ENCODE measurements around the gene KCNH4. TPM values are rescaled to one million over a fixed set of nuclear protein-coding genes. Genes with fewer than 3 reads are reported as not detected.

KCNH4 gene
- total RNA-seq, 2 donors from 2014 or later = 0.23 to 0.33 TPM

DNA sequence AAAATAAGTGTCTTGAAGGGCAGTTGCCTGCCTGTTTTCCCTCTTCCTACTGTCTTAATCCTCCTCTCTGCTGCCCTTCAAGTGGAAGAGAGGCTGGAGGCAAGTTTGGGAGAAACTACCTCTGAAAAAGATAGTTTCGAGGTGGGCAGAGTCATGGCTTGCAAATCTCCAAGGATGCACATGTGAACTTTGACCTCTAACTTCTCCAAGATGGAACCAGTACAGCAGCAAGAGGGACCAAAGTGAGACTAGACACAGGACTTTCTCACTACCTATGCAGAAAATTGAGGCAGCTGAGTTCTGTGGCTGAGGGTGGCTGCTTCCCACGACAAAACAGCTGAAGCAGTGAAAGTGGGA, 887 bp upstream of the KCNH4 start:
- intact Hi-C loops (cut with DNase I) = no loop called here
- DNase-seq (ENCODE audit: low spot score) = no peak

DNA sequence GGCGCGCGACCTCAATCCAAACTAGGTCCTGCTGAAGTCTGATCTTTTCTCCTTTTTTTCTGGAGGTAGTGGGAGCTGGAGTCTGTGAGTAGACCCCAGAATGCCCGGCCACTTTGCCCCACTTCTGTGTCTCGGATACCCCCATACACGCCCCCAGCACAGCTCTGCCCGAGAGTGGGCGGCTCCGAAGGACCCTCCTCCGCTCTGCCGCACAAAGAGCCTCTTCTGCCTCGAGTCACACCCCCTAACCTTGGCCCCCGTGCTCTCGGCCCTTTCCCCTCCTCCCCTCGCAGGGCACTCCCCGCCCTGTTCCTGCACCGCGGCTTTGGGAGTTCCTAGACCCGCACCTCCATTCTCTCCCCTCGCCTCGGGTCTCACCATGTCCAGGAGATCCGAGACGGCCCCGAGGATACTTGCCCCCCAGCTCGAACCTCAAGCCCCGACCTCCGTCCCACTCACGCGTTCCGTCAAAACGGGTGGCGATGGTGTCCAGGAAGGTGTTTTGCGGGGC, 476 bp downstream of the KCNH4 start:
- peak; percentile 80 for DNase-seq (ENCODE audit: low spot score)
- intact Hi-C loops (cut with DNase I) = no loop called here

DNA sequence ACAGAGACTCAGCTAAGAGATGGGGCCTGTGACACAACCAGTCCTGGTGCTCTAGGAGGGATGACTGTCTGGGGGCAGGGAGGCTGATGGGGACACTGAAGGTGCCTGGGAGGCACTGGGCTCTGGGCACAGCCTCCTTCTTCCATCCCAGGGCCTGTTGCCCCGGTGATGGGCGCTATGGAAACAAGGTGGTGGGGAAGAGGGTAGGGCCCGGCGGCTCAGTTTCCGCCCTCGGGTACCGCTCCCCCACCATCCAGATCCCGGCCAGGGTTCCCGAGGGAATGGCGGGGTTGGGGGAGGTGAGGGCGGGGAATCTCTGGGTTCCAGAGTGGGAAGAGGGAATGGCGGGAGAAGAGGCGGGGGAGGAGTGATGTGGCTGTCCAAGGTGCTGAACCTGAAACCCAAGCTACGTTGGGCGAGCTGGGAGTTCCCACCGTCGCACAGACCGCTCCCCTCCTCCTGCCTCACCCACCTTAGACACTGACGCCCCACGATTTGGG, 981 bp downstream of the KCNH4 start:
- intact Hi-C loops (cut with DNase I) = no loop called here
- DNase-seq (ENCODE audit: low spot score) = peak; percentile 85

DNA sequence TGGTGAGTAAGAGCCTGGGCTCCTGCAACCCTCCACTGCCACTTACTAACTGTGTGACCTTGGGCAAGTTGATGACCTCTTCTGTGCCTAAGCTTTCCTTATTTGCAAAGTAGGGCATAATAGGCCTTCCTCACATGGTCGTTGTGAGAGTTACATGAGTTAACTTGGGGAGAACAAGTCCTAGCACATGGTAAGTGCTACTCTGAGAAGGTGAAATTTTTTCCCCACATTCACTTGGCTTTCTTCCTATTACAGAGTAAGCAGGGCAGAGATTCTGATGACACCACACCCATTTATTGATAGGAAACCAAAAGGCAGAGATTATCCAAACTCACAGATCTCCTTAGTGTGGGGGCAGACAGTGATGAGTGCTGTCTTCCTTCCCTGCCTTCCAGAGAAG, 1.6 kb downstream of the KCNH4 start:
- intact Hi-C loops (cut with DNase I) = no loop called here
- no peak for DNase-seq (ENCODE audit: low spot score)

DNA sequence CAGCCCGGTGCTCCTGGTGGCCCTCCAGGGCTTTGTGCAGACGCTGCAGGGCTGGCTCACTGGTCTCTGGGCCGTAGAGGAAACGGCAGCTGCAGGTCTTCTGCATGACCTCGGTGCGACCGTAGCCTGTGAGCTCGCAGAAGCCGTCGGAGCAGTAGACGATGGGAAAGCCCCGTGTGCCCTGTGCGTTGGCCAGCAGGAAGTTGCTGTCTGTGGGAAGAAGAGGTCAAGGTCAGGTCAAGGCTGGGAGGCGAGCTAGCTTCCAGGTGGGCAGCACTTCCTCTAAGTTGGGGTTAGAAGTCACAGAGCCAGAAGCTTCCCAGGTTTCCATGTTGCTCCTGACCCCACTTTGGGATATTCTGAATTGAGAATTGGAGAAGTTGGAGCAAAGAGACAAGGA, 2.1 kb downstream of the KCNH4 start:
- intact Hi-C loops (cut with DNase I) = no loop called here
- no peak for DNase-seq (ENCODE audit: low spot score)

DNA sequence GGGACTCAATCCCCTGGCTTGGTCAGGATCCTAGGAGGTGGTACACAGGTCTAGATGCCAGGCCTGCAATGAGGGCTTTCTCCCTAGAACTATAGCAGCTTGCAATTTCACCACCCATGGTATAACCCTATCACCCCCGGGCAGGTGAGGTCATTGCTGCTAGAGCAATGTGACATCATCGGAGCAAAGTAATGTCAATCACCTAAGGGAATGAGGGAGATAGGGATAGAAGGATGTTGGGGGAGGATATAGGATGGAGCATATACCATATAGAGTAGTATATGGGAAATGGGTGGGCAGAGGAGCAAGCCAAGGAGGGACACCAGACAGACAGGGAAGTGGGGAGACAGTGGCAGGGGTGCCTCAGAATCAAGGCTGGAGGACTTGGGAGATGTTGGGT, 3.3 kb downstream of the KCNH4 start:
- DNase-seq (ENCODE audit: low spot score) = no peak
- intact Hi-C loops (cut with DNase I) = no loop called here

DNA sequence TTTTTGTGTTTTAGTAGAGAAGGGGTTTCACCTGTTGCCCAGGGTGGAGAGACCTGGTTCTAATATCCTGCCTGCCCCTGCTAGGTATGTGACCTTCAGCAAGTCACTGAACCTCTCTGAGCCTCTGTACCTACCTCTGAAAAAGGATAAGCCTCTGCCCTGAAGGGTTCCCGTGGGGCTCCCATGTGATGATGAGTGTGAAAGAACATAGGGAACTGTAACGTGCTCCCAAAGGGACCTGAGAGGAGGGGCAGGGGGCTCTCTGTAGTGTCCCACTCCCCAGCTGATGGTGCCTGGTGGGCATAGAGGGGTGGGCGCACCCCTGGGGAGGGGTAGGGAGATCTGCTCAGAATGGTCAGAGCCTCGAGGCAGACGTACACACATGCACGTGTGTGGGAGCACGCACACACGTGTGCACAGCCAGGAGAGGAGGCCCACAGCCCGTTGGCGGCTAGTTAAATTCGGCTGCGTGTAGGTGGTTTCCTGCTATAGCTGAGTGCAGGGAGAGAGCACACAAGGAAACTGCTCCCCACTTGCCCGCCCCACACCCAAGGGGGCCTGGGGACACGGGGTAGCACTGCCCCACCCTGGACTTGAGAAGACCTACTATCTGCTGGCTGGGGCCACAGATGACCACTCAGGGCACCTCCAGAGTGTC, 6.7 kb downstream of the KCNH4 start:
- no peak for DNase-seq (ENCODE audit: low spot score)
- intact Hi-C loops (cut with DNase I) = no loop called here

DNA sequence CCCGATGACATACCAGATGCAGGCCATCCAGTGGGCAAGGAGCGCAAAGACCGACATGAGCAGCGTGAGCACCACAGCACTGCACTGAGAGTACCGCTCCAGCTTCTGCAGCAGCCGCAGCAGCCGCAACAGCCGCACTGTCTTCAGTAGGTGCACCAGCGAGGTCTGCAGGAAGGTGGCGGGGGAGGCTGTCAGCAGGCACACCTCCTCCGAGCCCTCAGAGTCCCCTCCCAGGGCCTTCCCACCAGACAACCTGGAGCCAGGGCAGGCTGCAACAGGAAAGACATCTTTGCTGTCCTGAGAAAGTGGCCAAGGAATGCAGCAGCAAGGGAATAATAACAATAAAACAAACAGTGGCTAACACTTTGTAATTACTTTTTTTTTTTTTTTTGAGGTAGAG, 9.1 kb downstream of the KCNH4 start:
- no peak for DNase-seq (ENCODE audit: low spot score)
- intact Hi-C loops (cut with DNase I) = no loop called here

DNA sequence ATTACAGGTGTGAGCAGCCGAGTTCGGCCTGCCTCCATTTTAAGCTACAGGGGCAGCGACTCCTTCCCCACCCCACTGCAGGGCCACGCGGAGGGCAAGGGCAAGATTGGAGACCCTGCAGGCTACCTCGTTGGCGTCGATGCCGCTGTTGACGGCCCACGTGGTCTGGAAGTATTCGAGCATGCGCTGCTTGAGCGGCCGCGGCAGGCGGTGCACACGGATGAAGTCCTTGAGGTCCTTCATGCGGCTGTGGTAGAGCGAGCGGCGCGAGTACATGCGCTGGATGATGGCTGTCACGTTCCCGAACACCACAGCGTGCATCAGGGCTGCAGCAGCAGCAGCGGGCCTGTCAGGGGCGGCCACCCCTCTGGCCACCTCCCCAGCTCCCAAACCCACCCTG, 11.6 kb downstream of the KCNH4 start:
- intact Hi-C loops (cut with DNase I) = no loop called here
- no peak for DNase-seq (ENCODE audit: low spot score)

DNA sequence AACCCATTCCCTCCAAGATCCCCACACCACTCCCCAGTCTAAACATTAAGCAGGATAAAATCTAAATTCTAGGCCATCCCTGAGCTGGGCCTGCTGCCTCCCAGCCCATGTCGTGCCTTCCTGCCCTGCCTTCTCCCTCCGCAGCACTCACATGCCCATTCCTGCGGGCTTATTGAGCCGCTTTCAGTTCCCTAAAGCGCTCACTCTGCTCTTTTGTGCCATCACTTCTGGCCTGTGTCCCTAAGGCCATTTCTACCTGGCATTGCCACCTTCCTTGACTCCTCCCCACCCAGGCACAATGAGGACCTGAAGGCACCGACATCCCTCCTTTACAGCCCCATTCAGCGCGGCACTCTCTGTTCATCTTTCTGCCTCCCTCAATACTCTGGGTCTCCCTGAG, 13.1 kb downstream of the KCNH4 start:
- no peak for DNase-seq (ENCODE audit: low spot score)
- intact Hi-C loops (cut with DNase I) = no loop called here

DNA sequence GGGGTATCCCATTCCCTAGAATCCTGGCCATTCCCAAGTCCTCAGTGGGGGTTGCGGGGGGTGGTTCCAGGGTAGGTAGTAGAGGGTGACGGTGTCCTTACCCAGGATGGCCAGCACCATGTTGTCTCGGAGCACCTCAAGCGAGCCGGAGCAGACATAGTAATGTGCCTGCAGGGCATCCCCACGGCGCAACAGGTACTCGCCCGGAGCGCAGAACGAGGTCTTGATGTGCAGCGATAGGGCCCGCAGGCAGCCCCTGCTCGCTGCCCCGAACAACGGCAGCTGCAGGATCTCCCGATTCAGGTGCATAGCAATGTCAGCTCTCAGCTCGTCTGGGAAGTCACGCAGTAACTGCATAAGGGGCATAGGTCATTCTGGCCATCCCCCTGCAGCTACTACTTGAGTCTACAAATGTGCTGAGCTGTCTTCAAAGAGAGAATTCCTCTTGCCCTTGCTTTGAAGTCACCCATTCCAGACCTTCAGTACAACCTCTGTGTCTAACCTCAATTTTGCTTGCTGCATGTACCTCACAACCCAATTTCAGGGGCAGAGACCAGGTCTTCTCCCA, 14.7 kb downstream of the KCNH4 start:
- DNase-seq (ENCODE audit: low spot score) = no peak
- intact Hi-C loops (cut with DNase I) = no loop called here

DNA sequence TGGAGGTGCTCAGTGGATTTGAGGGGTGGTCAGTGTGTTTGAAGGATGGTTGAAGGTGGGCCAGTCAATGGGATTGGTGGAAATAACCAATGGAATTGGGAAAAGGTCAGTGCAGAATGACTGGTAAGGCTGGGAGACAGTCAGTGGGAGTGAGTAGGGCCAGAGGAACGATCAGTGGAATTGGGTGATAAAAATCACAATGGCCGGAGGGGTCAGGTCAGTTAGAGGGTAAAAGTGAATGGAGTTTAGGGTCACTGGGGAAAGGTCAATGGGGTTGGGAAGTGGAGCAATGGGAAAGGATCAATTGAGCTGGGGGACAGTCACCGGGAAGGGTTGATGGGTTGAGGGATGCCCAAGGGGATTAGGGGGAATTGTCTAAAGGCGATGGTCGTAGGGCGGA, 15.2 kb downstream of the KCNH4 start:
- no peak for DNase-seq (ENCODE audit: low spot score)
- intact Hi-C loops (cut with DNase I) = no loop called here

DNA sequence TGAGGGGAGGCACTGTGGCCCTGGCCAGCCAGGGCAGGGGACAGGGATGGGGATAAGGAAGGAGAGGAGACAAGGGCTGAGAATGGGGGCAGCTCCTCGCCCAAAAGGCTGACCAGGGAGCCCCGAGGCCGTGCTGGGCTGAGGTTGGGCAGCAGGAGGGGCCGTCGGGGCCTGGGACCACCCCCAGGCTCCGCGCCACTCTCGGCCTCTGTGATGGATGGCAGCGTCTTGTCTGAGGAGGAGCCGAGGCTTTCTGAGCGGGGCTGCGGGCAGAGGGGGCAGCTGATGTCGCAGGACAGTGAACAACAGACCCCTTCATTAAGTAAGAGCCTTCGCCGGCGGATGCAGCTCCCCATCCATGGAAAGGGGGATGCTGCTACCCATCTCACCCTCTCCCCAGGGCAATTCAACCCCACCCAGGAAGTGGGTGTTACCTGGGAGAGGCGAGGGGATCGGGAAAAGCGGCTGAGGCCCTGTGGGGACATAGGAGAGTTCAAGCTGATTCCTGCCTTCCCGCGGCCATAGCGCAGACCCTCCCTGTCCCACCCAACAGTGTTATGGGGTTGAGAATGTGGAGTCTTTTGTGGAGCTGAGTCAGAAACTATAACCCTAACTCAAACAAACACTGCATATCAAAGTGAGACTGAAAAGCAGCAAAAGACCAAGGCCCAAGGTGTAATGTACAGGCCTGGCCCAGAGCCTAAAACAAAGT, 17.1 kb downstream of the KCNH4 start:
- intact Hi-C loops (cut with DNase I) = no loop called here
- no peak for DNase-seq (ENCODE audit: low spot score)

DNA sequence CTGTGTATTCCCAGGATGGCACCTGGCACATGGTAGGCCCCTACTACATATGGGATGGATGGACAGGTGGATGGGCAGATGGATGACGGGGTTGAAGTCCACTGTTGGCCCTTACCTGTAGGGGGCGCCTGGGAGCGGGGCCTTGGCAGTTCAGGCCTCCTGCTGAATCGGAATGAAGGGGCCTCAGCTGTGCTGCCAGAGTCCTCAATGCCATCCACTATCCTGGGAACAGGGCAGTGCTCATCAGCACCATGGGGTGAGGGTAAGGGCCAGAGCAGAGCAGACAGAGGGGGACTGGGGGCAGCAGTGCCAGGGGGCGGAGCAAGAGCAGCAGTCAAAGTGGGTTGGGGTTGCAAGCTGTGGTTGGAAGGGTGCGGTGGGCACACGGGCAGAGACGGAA, 17.8 kb downstream of the KCNH4 start:
- intact Hi-C loops (cut with DNase I) = no loop called here
- no peak for DNase-seq (ENCODE audit: low spot score)

DNA sequence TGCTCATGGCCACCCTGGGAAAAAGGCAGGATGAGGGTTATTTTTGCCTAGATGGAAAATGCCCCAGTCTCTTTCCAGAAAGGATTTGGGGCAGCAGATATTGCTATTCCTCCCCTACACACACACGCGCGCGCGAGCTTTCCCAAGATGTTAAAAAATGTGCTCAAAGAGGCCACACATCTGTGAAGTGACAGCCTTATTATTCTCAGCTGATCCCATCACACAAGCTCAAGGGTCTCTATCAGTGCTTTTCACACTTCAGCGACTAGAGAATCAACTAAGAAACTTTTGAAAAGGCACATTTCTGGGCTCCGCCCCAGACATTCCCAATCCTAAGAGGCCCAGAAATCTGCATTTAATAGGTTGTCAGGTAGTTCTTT, 20.4 kb downstream of the KCNH4 start:
- intact Hi-C loops (cut with DNase I) = no loop called here
- no peak for DNase-seq (ENCODE audit: low spot score)

DNA sequence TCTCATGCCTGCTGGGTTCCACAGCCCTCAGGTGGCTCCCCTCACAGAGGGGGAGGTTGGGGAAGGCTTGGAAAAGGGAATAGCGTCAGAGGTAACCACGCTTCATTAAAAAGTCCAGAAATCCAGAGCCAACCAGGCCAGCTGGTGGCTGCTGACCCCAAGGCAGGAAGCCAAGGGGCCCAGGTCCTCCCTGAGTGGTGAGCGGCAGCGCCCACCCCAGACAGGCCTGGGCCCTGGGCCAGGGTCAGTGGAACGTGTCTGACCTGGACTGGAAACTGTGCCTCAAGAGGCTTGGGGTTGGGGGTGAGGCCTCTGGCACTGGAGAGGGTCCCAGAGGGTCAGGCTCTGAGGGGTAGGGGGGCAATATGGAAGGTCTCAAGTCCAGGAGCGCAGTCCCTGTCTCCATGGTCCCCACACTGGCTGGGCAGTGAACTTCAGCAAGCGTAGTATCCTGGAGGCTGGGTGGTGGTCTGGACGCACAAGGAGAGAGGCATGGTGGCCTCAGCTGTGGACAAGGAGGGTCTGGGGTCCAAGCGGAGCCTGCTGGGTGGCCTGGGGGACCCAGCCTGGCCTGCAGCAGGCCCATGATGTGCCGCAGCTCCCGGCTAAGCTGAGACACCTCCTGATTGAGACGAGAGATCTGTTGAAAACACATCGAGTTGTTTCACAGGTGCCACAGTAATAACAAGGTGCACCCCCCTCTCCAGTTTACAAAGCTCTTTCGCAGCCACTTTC, 21.0 kb downstream of the KCNH4 start:
- intact Hi-C loops (cut with DNase I) = no loop called here
- no peak for DNase-seq (ENCODE audit: low spot score)

DNA sequence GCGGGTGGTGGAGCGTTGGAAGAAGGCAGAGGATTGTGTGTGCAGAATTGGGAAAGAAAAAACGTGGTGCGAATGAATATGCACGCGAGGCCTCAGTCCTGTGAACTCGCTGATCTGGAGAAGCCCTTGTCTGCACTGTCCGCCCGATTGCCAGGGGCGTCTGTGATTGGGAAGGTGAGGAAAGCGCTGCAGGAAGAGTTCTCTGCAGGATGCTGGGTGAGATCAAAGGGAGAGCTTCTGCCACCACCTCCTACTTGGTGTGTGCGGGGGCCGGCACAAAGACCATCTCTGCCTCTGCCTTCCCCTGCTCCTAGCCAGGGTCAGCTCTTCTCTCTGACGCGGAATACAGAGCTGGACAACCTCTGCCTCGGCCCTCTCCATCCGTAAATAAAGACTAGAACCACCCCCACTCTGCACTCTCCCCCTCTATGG, 25.3 kb downstream of the KCNH4 start:
- intact Hi-C loops (cut with DNase I) = no loop called here
- DNase-seq (ENCODE audit: low spot score) = no peak

DNA sequence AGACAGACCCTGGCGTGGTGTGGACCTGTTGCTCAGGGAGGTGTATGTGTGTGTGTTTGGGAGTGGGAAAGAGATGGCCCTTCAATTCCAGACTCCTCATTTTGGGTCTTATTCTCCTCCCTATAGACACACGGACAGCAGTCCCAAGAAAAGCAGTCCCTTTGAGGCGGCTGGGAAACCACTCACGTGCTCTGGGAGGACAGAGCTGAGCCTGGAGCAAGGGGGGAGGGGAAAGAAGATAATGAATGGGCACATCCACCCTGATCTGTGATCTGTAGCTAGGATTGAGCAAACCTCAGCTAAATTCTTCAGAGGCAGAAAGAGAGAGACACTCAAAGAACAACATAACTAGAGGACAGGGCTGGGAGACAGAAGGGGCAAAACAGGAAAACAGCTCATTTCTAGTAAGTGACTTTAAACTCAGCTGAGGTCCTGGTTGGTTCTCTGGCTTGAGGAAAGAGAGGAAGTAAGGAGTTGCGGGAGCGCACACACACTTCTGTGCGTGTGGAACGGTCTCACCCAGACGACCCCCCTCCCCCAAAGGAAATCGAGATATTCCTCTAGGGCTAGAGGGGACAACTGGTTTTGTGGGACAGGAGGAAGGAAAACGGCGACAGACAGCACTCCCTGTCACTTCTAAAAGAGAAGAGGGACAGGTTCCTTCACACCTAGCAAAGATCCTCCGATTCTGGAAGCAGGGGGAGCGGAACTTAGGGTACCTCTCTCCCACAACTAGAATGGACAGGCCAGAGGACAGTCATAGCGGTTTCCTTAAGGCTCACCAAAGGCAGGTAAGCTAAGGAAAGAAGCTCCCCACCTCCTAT, 26.8 kb downstream of the KCNH4 start:
- no peak for DNase-seq (ENCODE audit: low spot score)
- intact Hi-C loops (cut with DNase I) = no loop called here

DNA sequence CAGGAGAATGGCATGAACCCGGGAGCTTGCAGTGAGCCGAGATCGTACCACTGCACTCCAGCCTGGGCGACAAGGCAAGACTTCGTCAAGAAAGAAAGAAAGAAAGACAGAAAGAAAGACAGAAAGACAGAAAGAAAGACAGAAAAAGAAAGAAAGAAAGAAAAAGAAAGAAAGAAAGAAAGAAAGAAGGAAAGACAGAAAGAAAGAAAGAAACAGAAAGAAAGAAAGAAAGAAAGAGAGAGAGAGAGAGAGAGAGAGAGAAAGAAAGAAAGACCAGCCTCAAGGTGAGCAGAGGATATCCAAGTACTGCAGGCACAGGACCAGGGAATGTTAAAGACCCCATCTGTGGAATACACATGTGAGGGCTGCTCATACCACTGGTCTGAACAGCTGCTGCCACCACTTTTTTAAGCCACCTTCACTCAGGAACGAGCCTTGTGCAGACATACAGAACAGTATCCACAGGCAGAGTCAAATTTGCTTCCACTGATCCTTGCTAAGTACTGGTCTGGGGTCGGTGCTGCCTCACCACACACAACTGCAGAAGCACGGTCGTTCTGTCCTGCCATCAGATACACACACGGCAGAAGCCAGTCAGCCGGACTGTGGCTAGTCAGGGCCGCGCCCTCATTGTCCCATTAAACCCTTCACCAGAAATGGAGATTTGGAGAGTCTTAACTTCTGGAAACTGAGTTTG, 33.9 kb downstream of the KCNH4 start:
- no peak for DNase-seq (ENCODE audit: low spot score)
- intact Hi-C loops (cut with DNase I) = no loop called here

Measured in posterior vena cava (tissue), 2 donors.